NCI-H128 (cell line): ENCODE measurements around the gene SPECC1L.

Experiments used
- DNase-seq: peaks from one replicate; lab custom pipeline; 2025; ENCODE audit not compliant: unreplicated experiment; lab: John Stamatoyannopoulos, UW

SPECC1L gene

DNA sequence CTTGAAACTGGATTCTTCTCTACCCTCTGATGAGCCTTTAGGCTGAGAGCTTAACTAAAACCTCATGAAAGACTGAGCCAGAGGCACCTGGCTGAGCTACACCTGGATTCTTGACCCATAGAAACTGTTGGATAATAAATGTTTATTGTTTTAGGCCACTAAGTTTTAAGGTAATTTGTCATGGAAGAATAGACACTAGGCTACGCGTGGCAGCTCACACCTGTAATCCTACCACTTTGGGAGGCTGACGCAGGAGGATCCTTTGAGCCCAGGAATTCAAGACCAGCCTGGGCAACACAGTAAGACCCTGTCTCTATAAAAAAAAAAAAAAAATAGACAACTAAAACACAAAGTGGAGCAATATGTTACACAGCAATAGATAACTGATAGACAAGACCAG lies 195.3 kb downstream of the SPECC1L start:
- no peak for DNase-seq

GRCh38 chr22:24466716-24467328 lies 196.2 kb downstream of the SPECC1L start:
- DNase-seq = no peak

DNA sequence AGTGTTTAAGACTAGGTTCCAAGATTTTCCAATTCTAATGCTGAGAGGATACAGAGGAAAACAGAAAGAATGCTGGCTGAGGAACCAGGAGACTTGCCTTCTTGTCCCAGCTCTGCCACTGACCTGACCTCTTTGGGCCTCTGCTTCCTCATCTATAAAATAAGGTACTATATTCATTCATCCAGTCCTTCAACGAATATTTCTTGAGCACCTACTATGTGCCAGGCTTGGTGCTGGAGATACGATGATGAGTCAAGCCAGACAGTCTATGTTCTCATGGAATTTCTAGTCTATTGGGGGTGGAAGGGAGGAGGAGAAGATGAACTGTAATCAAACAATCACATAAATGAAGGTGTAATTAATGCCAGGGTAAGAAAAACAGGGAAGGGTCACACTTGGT lies 196.7 kb downstream of the SPECC1L start:
- DNase-seq = no peak
